VCaP (cell line): Measurements from ENCODE around the gene SYNE1.

Source experiments
- H3K27ac ChIP-seq: fragments of 450-650 bp; 2 replicates; pipeline ENCODE4 v1.5.1; 2017
- CTCF ChIP-seq: fragments of 450-650 bp; conservative IDR thresholded peaks from 2 replicates; pipeline ENCODE4 v1.5.1; 2017; ENCODE audit warnings: mild to moderate bottlenecking, moderate library complexity

SYNE1 gene

GRCh38 chr6:152557502-152557901 lies 79.7 kb downstream of the SYNE1 start:
- no peak for TF ChIP-seq CTCF

GRCh38 chr6:152554851-152555250 lies 82.3 kb downstream of the SYNE1 start:
- H3K27ac ChIP-seq: no peak overlapping the region
- no peak for TF ChIP-seq CTCF

More at GRCh38 chr6:152557502-152557901, 79.7 kb downstream of the SYNE1 start:
- H3K27ac ChIP-seq: no peak overlapping the region

- no peak overlapping the region for H3K27ac ChIP-seq
- TF ChIP-seq CTCF: peak; percentile 93
These were observed 84.4 kb downstream of the SYNE1 start for GRCh38 chr6:152552616-152553209.

- no peak overlapping the region for H3K27ac ChIP-seq
- no peak for TF ChIP-seq CTCF
These were observed 93.6 kb downstream of the SYNE1 start for GRCh38 chr6:152543519-152543918.

GRCh38 chr6:152540381-152540780 lies 96.8 kb downstream of the SYNE1 start:
- no peak overlapping the region for H3K27ac ChIP-seq
- no peak for TF ChIP-seq CTCF

DNA sequence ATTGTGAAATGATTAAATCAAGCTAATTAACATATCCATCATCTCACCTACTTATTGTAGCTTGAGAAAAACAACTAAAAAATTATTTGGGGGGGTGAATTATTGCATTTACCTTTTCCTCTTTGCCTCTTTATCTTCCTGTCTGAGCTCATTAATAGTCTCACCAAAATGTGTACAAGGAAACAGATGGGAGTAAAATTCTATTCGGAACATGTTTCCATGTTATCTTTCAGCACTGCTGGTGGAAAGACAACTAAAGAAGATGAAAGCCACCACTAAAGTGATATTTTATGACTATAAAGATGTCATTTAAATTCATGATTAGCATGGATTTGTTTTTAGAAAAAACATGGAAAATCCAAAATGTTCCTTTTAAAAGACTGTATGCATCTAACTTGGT lies 102.6 kb downstream of the SYNE1 start:
- TF ChIP-seq CTCF: no peak
- H3K27ac ChIP-seq: no peak overlapping the region

DNA sequence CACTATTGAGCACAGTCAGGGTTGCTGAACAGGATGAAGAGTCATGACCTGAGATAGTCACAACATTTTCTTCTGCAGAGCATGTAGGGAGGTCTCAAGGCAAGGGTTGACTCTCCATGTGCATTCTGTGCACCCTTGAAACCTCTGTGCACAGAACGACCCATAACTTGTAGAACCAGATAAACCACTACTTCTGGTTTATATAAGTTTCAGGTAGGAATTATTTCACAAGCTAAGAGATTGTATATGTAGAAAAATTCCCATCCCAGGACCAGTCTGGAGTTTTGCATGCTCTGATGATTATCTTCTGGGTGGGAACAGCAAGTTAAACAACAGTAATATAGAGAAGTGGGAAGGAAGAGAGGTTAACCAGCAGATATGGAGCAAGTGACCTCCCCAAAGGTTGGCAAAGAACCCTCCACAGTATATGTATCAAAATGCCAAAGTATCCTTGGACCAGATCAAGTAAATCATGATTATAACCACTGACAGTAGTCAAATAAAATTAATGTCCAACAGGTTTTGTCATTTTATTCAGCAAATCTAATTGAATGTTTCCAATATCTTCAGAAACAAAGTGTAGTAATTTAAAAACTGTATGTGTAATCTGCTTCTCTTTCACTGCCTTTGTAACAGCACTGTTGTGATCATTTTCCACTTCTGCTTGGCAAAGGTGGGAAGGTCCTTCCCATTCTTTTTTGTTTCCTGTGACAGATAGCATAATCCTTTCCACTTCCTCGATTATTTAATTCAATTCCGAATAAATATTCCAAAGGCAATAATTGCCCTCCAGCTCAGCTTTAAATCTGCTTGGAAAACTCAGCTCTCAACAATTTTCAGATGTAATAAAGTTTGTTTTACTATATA lies 104.4 kb downstream of the SYNE1 start:
- TF ChIP-seq CTCF: no peak

More for the DNA sequence above, 104.4 kb downstream of the SYNE1 start:
- no peak overlapping the region for H3K27ac ChIP-seq
